Smooth muscle cell (in vitro differentiated cells): Measurements from ENCODE around the gene AFF2. TPM values are rescaled to one million over a fixed set of nuclear protein-coding genes. Genes with fewer than 3 reads are reported as not detected.
"Not testable (repeated sequence)": the region's sequence is repeated elsewhere in the genome, so short reads cannot be mapped to it uniquely, and the experiment has no call there.

Experiments
- DNase-seq: peaks from one replicate; lab custom pipeline; 2025; ENCODE audit not compliant: unreplicated experiment; lab: John Stamatoyannopoulos, UW
- H2AFZ ChIP-seq: fragments of 200-600 bp; sonication (generic); 2 replicates; pipeline ENCODE4 v1.6.0; 2016; ENCODE audit warnings: antibody characterized with exemption, low read depth, mild to moderate bottlenecking
- H3F3A ChIP-seq: fragments of 200-600 bp; sonication (generic); 2 replicates; pipeline ENCODE4 v1.6.0; 2017; ENCODE audit warnings: antibody characterized with exemption, low read depth
- H3K27ac ChIP-seq: fragments of 200-600 bp; sonication (generic); 2 replicates; pipeline ENCODE4 v1.5.1; 2016; ENCODE audit warnings: low read depth, mild to moderate bottlenecking
- H3K27me3 ChIP-seq: fragments of 200-600 bp; sonication (generic); 2 replicates; pipeline ENCODE4 v1.6.1; 2016; ENCODE audit warnings: low read depth, mild to moderate bottlenecking
- H3K36me3 ChIP-seq: fragments of 200-600 bp; sonication (generic); 2 replicates; pipeline ENCODE4 v1.5.1; 2016; ENCODE audit warnings: low read depth
- H3K4me1 ChIP-seq: fragments of 200-600 bp; sonication (generic); 2 replicates; pipeline ENCODE4 v1.5.1; 2016; ENCODE audit warnings: low read depth
- H3K4me2 ChIP-seq: fragments of 200-600 bp; sonication (generic); 2 replicates; pipeline ENCODE4 v1.6.0; 2016; ENCODE audit warnings: mild to moderate bottlenecking
- H3K4me3 ChIP-seq: fragments of 200-600 bp; sonication (generic); 2 replicates; pipeline ENCODE4 v1.5.1; 2016; ENCODE audit warnings: mild to moderate bottlenecking
- H3K79me2 ChIP-seq: fragments of 200-600 bp; sonication (generic); 2 replicates; pipeline ENCODE4 v1.6.0; 2016; ENCODE audit warnings: low read depth, mild to moderate bottlenecking
- H3K9ac ChIP-seq: fragments of 200-600 bp; sonication (generic); 2 replicates; pipeline ENCODE4 v1.6.0; 2016; ENCODE audit warnings: low read depth
- H3K9me3 ChIP-seq: fragments of 200-600 bp; sonication (generic); replicated peaks from 2 replicates; pipeline ENCODE4 v1.5.1; 2016; ENCODE audit warnings: low read depth
- H4K20me1 ChIP-seq: fragments of 200-600 bp; sonication (generic); 2 replicates; pipeline ENCODE4 v1.6.0; 2016; ENCODE audit warnings: low read depth
- WGBS: methylation state at CpG from one replicate; pipeline ENCODE4 v1.1.7; 2016; ENCODE audit warnings: low lambda C conversion rate; 5-methylcytosine and 5-hydroxymethylcytosine counted together
- polyA plus RNA-seq: library from polyadenylated mRNA; unstranded; fragments of >200 nt; fragmentation: Nextera tagmentation; extraction: Ambion mirVana; gene quantifications from 2 replicates; pipeline ENCODE4 v1.2.1, GENCODE V29; 2016
- total RNA-seq: library from RNA; depleted of rRNA; stranded (reverse); fragments of >200 nt; gene quantifications from 2 replicates; pipeline ENCODE4 v1.2.3, GENCODE V29; 2014
- TF ChIP-seq, protein P1 (sequence below): fragments of 200-600 bp; sonication (generic); IDR thresholded peaks from 2 replicates; pipeline ENCODE4 v1.5.1; 2017; ENCODE audit warnings: borderline replicate concordance, mild to moderate bottlenecking, antibody characterized with exemption; ENCODE audit not compliant: insufficient read depth, poor library complexity, severe bottlenecking

AFF2 gene
- total and polyA plus RNA-seq, 2 experiments from 2014 or later, result 0.57 to 3.6 TPM

DNA sequence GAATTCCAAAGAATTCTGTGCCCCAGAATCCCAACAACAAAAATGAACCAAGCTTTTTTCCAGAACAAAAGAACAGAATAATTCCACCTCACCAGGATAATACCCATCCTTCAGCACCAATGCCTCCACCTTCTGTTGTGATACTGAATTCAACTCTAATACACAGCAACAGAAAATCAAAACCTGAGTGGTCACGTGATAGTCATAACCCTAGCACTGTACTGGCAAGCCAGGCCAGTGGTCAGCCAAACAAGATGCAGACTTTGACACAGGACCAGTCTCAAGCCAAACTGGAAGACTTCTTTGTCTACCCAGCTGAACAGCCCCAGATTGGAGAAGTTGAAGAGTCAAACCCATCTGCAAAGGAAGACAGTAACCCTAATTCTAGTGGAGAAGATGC lies 161.6 kb downstream of the AFF2 start:
- 50% methylated on average over 1 of the region's 1 CpG for WGBS

DNA sequence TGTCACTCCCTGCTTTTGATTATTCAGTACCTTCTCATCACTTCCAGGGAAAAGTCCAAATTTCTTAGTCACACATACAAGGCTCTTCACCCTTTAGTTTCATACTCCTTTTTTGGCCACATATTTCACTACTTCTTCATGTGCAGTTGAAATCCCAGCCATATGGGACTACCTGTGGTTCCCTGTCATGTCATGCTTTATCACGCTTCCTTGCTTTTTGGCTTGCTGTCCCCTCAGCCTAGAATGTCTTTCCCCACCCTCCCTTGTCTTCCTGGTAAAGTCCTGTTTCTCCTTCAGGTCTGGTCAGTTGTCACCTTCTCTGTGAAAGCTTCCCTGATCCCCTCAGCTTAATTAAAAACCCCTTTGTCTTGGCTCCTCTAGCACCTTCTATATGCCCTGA lies 163.8 kb downstream of the AFF2 start:
- TF ChIP-seq, protein P1, sequence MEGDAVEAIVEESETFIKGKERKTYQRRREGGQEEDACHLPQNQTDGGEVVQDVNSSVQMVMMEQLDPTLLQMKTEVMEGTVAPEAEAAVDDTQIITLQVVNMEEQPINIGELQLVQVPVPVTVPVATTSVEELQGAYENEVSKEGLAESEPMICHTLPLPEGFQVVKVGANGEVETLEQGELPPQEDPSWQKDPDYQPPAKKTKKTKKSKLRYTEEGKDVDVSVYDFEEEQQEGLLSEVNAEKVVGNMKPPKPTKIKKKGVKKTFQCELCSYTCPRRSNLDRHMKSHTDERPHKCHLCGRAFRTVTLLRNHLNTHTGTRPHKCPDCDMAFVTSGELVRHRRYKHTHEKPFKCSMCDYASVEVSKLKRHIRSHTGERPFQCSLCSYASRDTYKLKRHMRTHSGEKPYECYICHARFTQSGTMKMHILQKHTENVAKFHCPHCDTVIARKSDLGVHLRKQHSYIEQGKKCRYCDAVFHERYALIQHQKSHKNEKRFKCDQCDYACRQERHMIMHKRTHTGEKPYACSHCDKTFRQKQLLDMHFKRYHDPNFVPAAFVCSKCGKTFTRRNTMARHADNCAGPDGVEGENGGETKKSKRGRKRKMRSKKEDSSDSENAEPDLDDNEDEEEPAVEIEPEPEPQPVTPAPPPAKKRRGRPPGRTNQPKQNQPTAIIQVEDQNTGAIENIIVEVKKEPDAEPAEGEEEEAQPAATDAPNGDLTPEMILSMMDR, result no peak
- no peak overlapping the region for H3K4me3 ChIP-seq
- H3K27ac ChIP-seq, result no peak overlapping the region
- H3F3A ChIP-seq, result no peaks in the 10 kb centered on the region
- no peak overlapping the region for H2AFZ ChIP-seq
- H3K9ac ChIP-seq, result no peak overlapping the region
- 91% methylated on average over 1 of the region's 1 CpG for WGBS
- peaks cover 4% of the 10 kb centered on the region for H3K9me3 ChIP-seq
- H3K4me2 ChIP-seq, result no peak overlapping the region
- H3K27me3 ChIP-seq, result no peaks in the 10 kb centered on the region
- H3K79me2 ChIP-seq, result no peaks in the 10 kb centered on the region
- no peak for DNase-seq
- H3K4me1 ChIP-seq, result no peaks in the 10 kb centered on the region
- no peaks in the 10 kb centered on the region for H4K20me1 ChIP-seq
- H3K36me3 ChIP-seq, result no peaks in the 10 kb centered on the region

More for the DNA sequence above, 161.6 kb downstream of the AFF2 start:
- DNase-seq, result no peak
- Histone ChIP-seq H3F3A (no peaks in the 10 kb centered on the region), H3K36me3 (no peaks in the 10 kb centered on the region), H4K20me1 (no peaks in the 10 kb centered on the region), H3K79me2 (no peaks in the 10 kb centered on the region), H3K9ac (no peak overlapping the region), H3K9me3 (no peaks in the 10 kb centered on the region), H3K27ac (no peak overlapping the region), H3K27me3 (no peaks in the 10 kb centered on the region), H3K4me3 (no peak overlapping the region), H2AFZ (no peak overlapping the region), H3K4me2 (no peak overlapping the region), H3K4me1 (no peaks in the 10 kb centered on the region)
- TF ChIP-seq, protein P1, result no peak

DNA sequence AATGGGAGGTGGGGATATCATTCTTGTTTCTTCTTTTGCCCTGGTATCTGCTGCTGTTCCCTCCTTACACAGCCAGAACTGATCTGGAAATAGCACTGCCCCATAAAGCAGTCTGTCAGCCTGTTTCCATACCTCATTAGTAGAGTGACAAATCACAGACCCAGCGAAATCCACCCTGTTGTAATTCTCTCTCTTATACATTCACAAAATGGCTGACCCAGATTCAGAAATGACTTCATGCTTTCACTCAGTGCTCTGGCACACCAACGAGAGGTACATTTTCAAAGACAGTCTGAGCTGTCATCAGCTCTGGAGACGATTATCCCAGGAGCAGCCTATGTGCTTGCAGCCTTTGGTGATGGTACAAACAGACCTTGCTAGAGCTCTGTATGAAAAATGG lies 164.6 kb downstream of the AFF2 start:
- 60% methylated on average over 3 of the region's 3 CpGs for WGBS

DNA sequence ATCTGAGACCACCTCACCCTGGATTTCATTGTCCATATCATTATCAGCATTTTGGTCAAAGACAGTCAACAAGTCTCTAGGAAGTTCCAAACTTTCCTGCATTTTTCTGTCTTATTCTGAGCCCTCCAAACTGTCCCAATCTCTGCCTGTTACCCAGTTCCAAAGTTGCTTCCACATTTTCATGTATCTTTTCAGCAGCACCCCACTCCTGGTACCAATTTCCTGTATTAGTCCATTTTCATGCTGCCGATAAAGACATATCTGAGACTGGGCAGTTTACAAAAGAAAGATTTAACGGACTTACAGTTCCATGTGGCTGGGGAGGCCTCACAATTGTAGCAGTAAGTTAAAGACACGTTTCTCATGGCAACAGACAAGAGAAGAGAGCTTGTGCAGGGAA lies 168.8 kb downstream of the AFF2 start:
- not testable (repeated sequence) for H3K9me3 ChIP-seq, H3F3A ChIP-seq, H3K4me1 ChIP-seq, H3K27ac ChIP-seq, H3K27me3 ChIP-seq, H3K4me3 ChIP-seq, H3K36me3 ChIP-seq, H2AFZ ChIP-seq, H4K20me1 ChIP-seq, DNase-seq, H3K9ac ChIP-seq, H3K79me2 ChIP-seq, H3K4me2 ChIP-seq
- 69% methylated on average over 3 of the region's 3 CpGs for WGBS

More for the DNA sequence above, 164.6 kb downstream of the AFF2 start:
- Histone ChIP-seq H3K9me3 (peaks cover 7% of the 10 kb centered on the region), H3K79me2 (no peaks in the 10 kb centered on the region), H3K4me3 (no peak overlapping the region), H3K27me3 (no peaks in the 10 kb centered on the region), H2AFZ (no peak overlapping the region), H3K4me1 (no peaks in the 10 kb centered on the region), H4K20me1 (no peaks in the 10 kb centered on the region), H3K9ac (no peak overlapping the region), H3K36me3 (no peaks in the 10 kb centered on the region), H3F3A (no peaks in the 10 kb centered on the region), H3K27ac (no peak overlapping the region), H3K4me2 (no peak overlapping the region)
- no peak for DNase-seq
- TF ChIP-seq, protein P1, result no peak
